HepG2 (cell line): Measurements from ENCODE around the gene AK9. TPM values are rescaled to one million over a fixed set of nuclear protein-coding genes. Genes with fewer than 3 reads are reported as not detected.

Experiments
- ATAC-seq: fragments of 200-7000 bp; cut with Tn5 transposase; 3 replicates; pipeline ENCODE4 v1.9.1; 2020; ENCODE audit warnings: mild to moderate bottlenecking, moderate library complexity
- BruUV-seq: library from RNA; stranded (reverse); fragments of 400-500 nt; replicated peaks from 2 replicates; lab custom pipeline; 2021; lab: Mats Ljungman, UMichigan
- CTCF ChIA-PET: fragments of 300-600 bp; formaldehyde crosslinking; extraction: SDS; loops from one replicate; lab custom pipeline; 2021; ENCODE audit warnings: low total read pairs, inconsistent platforms, low intra/inter-chr PET ratio; lab: Yijun Ruan, JAX
- POLR2A ChIA-PET: fragments of 350-600 bp; sonication (Branson Sonifier 250); formaldehyde crosslinking; loops from one replicate; lab custom pipeline; 2020; ENCODE audit warnings: antibody characterized with exemption, inconsistent platforms; lab: Yijun Ruan, JAX
- DNase-seq: peaks from one replicate; pipeline ENCODE4 v3.0.0-alpha.2; 2015; ENCODE audit warnings: low spot score
- FAIRE-seq: peaks from 3 replicates; lab custom pipeline; 2011; peaks lifted over from hg19 to GRCh38; lab: Jason Lieb, UNC
- H2AFZ ChIP-seq: one replicate; pipeline ENCODE4 v1.6.1; 2011; ENCODE audit warnings: low read length, inconsistent platforms
- H3K27ac ChIP-seq: fragments of 300-600 bp; 3 replicates; pipeline ENCODE4 v1.8.0; 2011; ENCODE audit warnings: mixed run types, mild to moderate bottlenecking, mixed read lengths, low read length, inconsistent platforms; ENCODE audit not compliant: insufficient read depth; ENCODE audit errors: extremely low read length
- H3K27me3 ChIP-seq, 2 experiments: fragments of 200-600 bp in 1 of 2; 2 replicates in 1 of 2; 3 replicates in 1 of 2; pipeline versions ENCODE4 v1.6.0 to v1.8.0; 2011; ENCODE audit warnings: low read length in 2 of 2, mild to moderate bottlenecking in 2 of 2, moderate library complexity in 2 of 2, inconsistent platforms in 1 of 2; ENCODE audit not compliant: insufficient read depth in 2 of 2, control insufficient read depth in 1 of 2
- H3K36me3 ChIP-seq, 2 experiments: fragments of 200-600 bp in 1 of 2; replicated peaks in 1 of 2; 2 replicates in 1 of 2; 3 replicates in 1 of 2; pipeline versions ENCODE4 v1.5.1 to v1.8.0; 2011; ENCODE audit warnings: low read length in 2 of 2, inconsistent platforms in 1 of 2; ENCODE audit not compliant: insufficient read depth in 2 of 2, control insufficient read depth in 1 of 2
- H3K4me1 ChIP-seq: 2 replicates; pipeline ENCODE4 v1.5.1; 2012; ENCODE audit warnings: low read length, inconsistent platforms; ENCODE audit not compliant: insufficient read depth
- H3K4me2 ChIP-seq: 2 replicates; pipeline ENCODE4 v1.6.0; 2011; ENCODE audit warnings: low read depth, low read length, inconsistent platforms
- H3K4me3 ChIP-seq, 3 experiments: fragments of 200-600 bp in 1 of 3; sonication (generic), shearing (Covaris generic) in 1 of 3; replicated peaks in 1 of 3; 2 replicates each; pipeline ENCODE4 v1.5.1; 2011 to 2016; ENCODE audit warnings: low read length in 3 of 3, inconsistent platforms in 2 of 3, low read depth in 2 of 3, mild to moderate bottlenecking in 2 of 3, control low read depth in 1 of 3, mixed read lengths in 1 of 3; ENCODE audit not compliant: insufficient read depth in 1 of 3
- H3K79me2 ChIP-seq: one replicate; pipeline ENCODE4 v1.6.1; 2011; ENCODE audit warnings: low read length, inconsistent platforms; ENCODE audit not compliant: insufficient read depth
- H3K9ac ChIP-seq: 2 replicates; pipeline ENCODE4 v1.6.0; 2011; ENCODE audit warnings: mild to moderate bottlenecking, low read depth, low read length, inconsistent platforms; ENCODE audit not compliant: insufficient read depth
- H3K9me3 ChIP-seq: 2 replicates; pipeline ENCODE4 v1.5.1; 2012; ENCODE audit warnings: mild to moderate bottlenecking, low read length
- H4K20me1 ChIP-seq: 2 replicates; pipeline ENCODE4 v1.6.0; 2011; ENCODE audit warnings: inconsistent platforms, mild to moderate bottlenecking, low read length, moderate library complexity; ENCODE audit not compliant: insufficient read depth
- BCLAF1 ChIP-seq: fragments of 450-650 bp; IDR thresholded peaks from 2 replicates; pipeline ENCODE4 v1.6.1; 2017; ENCODE audit warnings: mild to moderate bottlenecking
- CCDC6 ChIP-seq: sonication (generic); formaldehyde crosslinking; IDR thresholded peaks from 2 replicates; pipeline ENCODE4 v1.8.1; 2022; ENCODE audit warnings: mild to moderate bottlenecking, missing genetic modification reagents, moderate library complexity
- CEBPZ ChIP-seq: IDR thresholded peaks from 2 replicates; pipeline ENCODE4 v1.6.1; 2012; ENCODE audit warnings: low read length, improper control_type of control experiment
- KAT2B ChIP-seq: fragments of 150-350 bp; IDR thresholded peaks from 2 replicates; pipeline ENCODE4 v1.6.1; 2014; ENCODE audit warnings: low read depth, low read length, borderline replicate concordance
- MTF2 ChIP-seq: sonication (generic); formaldehyde crosslinking; IDR thresholded peaks from 2 replicates; pipeline ENCODE4 v1.5.0; 2020; ENCODE audit warnings: missing genetic modification reagents, borderline replicate concordance
- NFE2L2 ChIP-seq: fragments of 150-350 bp; IDR thresholded peaks from 2 replicates; pipeline ENCODE4 v1.6.1; 2014; ENCODE audit warnings: low read length
- TFDP2 ChIP-seq: sonication (generic); formaldehyde crosslinking; IDR thresholded peaks from 2 replicates; pipeline ENCODE4 v1.4.0; 2020; ENCODE audit warnings: missing genetic modification reagents
- ZNF510 ChIP-seq: sonication (generic); formaldehyde crosslinking; IDR thresholded peaks from 2 replicates; pipeline ENCODE4 v1.4.0; 2020; ENCODE audit warnings: low read depth, mild to moderate bottlenecking, missing genetic modification reagents
- ZNF687 ChIP-seq: sonication (generic); formaldehyde crosslinking; IDR thresholded peaks from 2 replicates; pipeline ENCODE4 v1.5.1; 2020; ENCODE audit warnings: mild to moderate bottlenecking, missing genetic modification reagents, moderate library complexity
- WGBS: methylation state at CpG from one replicate; pipeline ENCODE4 v1.1.6; 2017; ENCODE audit warnings: low lambda C conversion rate; 5-methylcytosine and 5-hydroxymethylcytosine counted together
- in situ Hi-C: cut with HindIII; loops from 2 replicates; pipeline ENCODE4 v1.10.0; 2017; ENCODE audit warnings: low pct_unique_long_range_greater_than_20kb; ENCODE audit not compliant: extremely low pct_ligation_motif_present
- intact Hi-C: fragments of 100-400 bp; cut with micrococcal nuclease; formaldehyde crosslinking; loops from one replicate; pipeline ENCODE4 v1.10.0; 2022; ENCODE audit not compliant: unreplicated experiment
- polyA plus RNA-seq, 8 experiments: library from polyadenylated mRNA; depleted of rRNA in 3 of 8; stranded (reverse) in 7 of 8; unstranded in 1 of 8; fragments of >200 nt; fragmentation: Illumina TruSeq in 4 of 8; extraction: Trizol in 4 of 8; gene quantifications; 2 replicates each; pipeline versions ENCODE4 v1.2.1 to v1.2.3, GENCODE V29; 2011 to 2016; ENCODE audit warnings: low read depth in 4 of 8, missing spikeins in 1 of 8, mixed read lengths in 1 of 8; ENCODE audit not compliant: insufficient read depth in 1 of 8
- total RNA-seq, 5 experiments: library from RNA; depleted of rRNA; stranded (reverse); fragments of >200 nt; fragmentation: Illumina TruSeq; extraction: Trizol; gene quantifications; 2 replicates each; pipeline ENCODE4 v1.2.3, GENCODE V29; 2016; ENCODE audit warnings: low read depth in 1 of 5

The AK9 gene
- total and polyA plus RNA-seq, 2 of the 13 experiments (the other 11 are each of a cell fraction or from before 2014, with no cell fraction given) = 3.2 to 4.8 TPM

GRCh38 chr6:109632405-109632804 is 58.6 kb downstream of the AK9 start:
- intact Hi-C loops (no loop called here), in situ Hi-C loops (no loop called here)
- TF ChIP-seq CCDC6 (CRISPR knock-in tag) (no peak), TFDP2 (CRISPR knock-in tag) (no peak), BCLAF1 (no peak), NFE2L2 (no peak), CEBPZ (no peak), MTF2 (CRISPR knock-in tag) (no peak), ZNF687 (CRISPR knock-in tag) (no peak), KAT2B (no peak), ZNF510 (no peak)
- ATAC-seq (no peak), DNase-seq (no peak), FAIRE-seq (no peak)
- BruUV-seq = no TSS peak
- ChIA-PET CTCF (no interaction called here), POLR2A (no interaction called here)
- H2AFZ ChIP-seq = no peak overlapping the region
- H3K27ac ChIP-seq = no peak overlapping the region
- no peaks in the 10 kb centered on the region for H3K4me1 ChIP-seq
- no peaks in the 10 kb centered on the region for H4K20me1 ChIP-seq
- H3K4me2 ChIP-seq = no peak overlapping the region
- H3K79me2 ChIP-seq = no peaks in the 10 kb centered on the region
- no peak overlapping the region for H3K4me3 ChIP-seq
- no peaks in the 10 kb centered on the region for H3K27me3 ChIP-seq
- no peaks in the 10 kb centered on the region for H3K9me3 ChIP-seq
- H3K9ac ChIP-seq = no peak overlapping the region
- no peaks in the 10 kb centered on the region for H3K36me3 ChIP-seq
- WGBS = 91% methylated on average over 1 of the region's 1 CpG
